Measurements from ENCODE around the gene ZIC1. TPM values are rescaled to one million over a fixed set of nuclear protein-coding genes. Genes with fewer than 3 reads are reported as not detected.

The ZIC1 gene
- total RNA-seq = 0.06 TPM

GRCh38 chr3:147409143-147410115, at the start of gene ZIC1:
Gene ZIC1, plus strand, starts transcription at chr3:147409365. Its CDS starts 748 bp downstream, at chr3:147410113.
- no peak for DNase-seq (ENCODE audit: low spot score)

- no peak for DNase-seq (ENCODE audit: low spot score)
Observed at GRCh38 chr3:147360051-147360439, 49.1 kb upstream of the ZIC1 start.

- no peak for DNase-seq (ENCODE audit: low spot score)
Observed at GRCh38 chr3:147360646-147361453, 48.3 kb upstream of the ZIC1 start.

GRCh38 chr3:147361454-147362420, 47.4 kb upstream of the ZIC1 start:
- DNase-seq (ENCODE audit: low spot score) = no peak

- DNase-seq (ENCODE audit: low spot score) = no peak
Observed at GRCh38 chr3:147364771-147365170, 44.4 kb upstream of the ZIC1 start.

- no peak for DNase-seq (ENCODE audit: low spot score)
Observed at GRCh38 chr3:147365196-147366115, 43.7 kb upstream of the ZIC1 start.

- no peak for DNase-seq (ENCODE audit: low spot score)
Observed at GRCh38 chr3:147367676-147368075, 41.5 kb upstream of the ZIC1 start.

- no peak for DNase-seq (ENCODE audit: low spot score)
Observed at GRCh38 chr3:147368151-147368550, 41.0 kb upstream of the ZIC1 start.

- DNase-seq (ENCODE audit: low spot score) = no peak
Observed at GRCh38 chr3:147368561-147369221, 40.5 kb upstream of the ZIC1 start.

- DNase-seq (ENCODE audit: low spot score) = no peak
Observed at GRCh38 chr3:147369231-147369630, 39.9 kb upstream of the ZIC1 start.

GRCh38 chr3:147369661-147370123, 39.5 kb upstream of the ZIC1 start:
- DNase-seq (ENCODE audit: low spot score) = no peak

GRCh38 chr3:147370349-147370748, 38.8 kb upstream of the ZIC1 start:
- DNase-seq (ENCODE audit: low spot score) = no peak

GRCh38 chr3:147371140-147371539, 38.0 kb upstream of the ZIC1 start:
- no peak for DNase-seq (ENCODE audit: low spot score)

GRCh38 chr3:147371771-147372340, 37.3 kb upstream of the ZIC1 start:
- no peak for DNase-seq (ENCODE audit: low spot score)

- no peak for DNase-seq (ENCODE audit: low spot score)
Observed at GRCh38 chr3:147372525-147373027, 36.6 kb upstream of the ZIC1 start.

- DNase-seq (ENCODE audit: low spot score) = no peak
Observed at GRCh38 chr3:147373301-147373700, 35.9 kb upstream of the ZIC1 start.

- DNase-seq (ENCODE audit: low spot score) = no peak
Observed at GRCh38 chr3:147377412-147378367, 31.5 kb upstream of the ZIC1 start.

- DNase-seq (ENCODE audit: low spot score) = no peak
Observed at GRCh38 chr3:147379651-147380050, 29.5 kb upstream of the ZIC1 start.

Data from mucosa of gallbladder (tissue), 1 donor.